ENCODE measurements around the gene KAZN.

DNA sequence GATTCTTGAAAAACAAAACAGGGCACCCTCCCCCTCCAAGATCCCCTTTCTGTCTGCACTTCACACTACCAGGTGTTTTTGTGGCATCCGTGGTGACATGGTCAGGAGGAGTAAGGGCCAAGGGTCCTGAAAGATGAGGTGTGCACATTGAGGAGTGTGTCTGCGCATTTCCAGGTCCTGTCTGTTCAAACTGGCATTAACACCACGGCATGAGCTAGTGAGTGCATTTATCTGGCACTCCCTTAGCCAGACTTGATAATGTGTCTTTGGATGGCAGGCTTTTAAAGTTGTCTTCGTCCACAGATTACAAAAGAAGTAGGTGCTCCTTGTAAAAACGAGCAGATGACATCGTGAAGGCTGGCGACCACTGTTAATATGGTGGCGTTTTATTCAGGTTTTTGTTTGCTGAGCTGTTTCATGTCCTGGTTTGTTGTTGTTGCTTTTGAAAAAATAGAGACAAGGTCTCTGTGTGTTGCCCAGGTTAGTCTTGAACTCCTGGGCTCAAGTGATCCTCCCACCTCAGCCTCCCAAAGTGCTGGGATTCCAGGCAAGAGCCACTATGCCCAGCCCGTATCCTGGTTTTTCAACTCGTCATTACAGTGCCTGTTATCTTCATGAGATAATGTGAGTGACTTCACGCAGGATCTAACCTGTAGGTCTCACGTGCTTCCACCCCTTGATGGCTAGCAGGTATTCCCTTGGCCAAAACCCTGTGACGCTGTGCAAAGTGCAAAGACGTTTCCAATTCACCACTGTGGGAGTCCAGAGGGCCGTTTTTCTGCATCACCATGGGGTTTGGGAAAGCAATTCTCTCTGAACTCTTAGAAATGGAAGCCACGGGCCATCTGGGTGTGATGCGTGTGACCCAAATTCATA lies 559.3 kb downstream of the KAZN start:
- no peak for TF ChIP-seq TAF1 (IDR thresholded peaks at IDR 0.05; ENCODE audit: low read depth)
- TF ChIP-seq FOXM1 (IDR thresholded peaks at IDR 0.05; ENCODE audit: borderline replicate concordance, low read depth), result no peak
- no peak for TF ChIP-seq YY1 (IDR thresholded peaks at IDR 0.05; ENCODE audit: low read depth)
- TF ChIP-seq NFIC (IDR thresholded peaks at IDR 0.05), result no peak
- TF ChIP-seq, protein P1, sequence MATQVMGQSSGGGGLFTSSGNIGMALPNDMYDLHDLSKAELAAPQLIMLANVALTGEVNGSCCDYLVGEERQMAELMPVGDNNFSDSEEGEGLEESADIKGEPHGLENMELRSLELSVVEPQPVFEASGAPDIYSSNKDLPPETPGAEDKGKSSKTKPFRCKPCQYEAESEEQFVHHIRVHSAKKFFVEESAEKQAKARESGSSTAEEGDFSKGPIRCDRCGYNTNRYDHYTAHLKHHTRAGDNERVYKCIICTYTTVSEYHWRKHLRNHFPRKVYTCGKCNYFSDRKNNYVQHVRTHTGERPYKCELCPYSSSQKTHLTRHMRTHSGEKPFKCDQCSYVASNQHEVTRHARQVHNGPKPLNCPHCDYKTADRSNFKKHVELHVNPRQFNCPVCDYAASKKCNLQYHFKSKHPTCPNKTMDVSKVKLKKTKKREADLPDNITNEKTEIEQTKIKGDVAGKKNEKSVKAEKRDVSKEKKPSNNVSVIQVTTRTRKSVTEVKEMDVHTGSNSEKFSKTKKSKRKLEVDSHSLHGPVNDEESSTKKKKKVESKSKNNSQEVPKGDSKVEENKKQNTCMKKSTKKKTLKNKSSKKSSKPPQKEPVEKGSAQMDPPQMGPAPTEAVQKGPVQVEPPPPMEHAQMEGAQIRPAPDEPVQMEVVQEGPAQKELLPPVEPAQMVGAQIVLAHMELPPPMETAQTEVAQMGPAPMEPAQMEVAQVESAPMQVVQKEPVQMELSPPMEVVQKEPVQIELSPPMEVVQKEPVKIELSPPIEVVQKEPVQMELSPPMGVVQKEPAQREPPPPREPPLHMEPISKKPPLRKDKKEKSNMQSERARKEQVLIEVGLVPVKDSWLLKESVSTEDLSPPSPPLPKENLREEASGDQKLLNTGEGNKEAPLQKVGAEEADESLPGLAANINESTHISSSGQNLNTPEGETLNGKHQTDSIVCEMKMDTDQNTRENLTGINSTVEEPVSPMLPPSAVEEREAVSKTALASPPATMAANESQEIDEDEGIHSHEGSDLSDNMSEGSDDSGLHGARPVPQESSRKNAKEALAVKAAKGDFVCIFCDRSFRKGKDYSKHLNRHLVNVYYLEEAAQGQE (IDR thresholded peaks at IDR 0.05; ENCODE audit: low read depth), result no peak
